ENCODE results near the gene GPR65. TPM values are rescaled to one million over a fixed set of nuclear protein-coding genes. Genes with fewer than 3 reads are reported as not detected.

GPR65 gene
- total and polyA plus RNA-seq, 2 donors (not counting 1 experiment from before 2014, with no cell fraction given): 8.7 to 13.4 TPM

- intact Hi-C loops (cut with micrococcal nuclease): loop anchor here (5.0 kb wide), 1 partner anchor 34 kb away; no protein-coding TSS in a partner anchor
- H3K4me1 ChIP-seq (ENCODE audit: control insufficient read depth in 2 of 2, insufficient read depth in 2 of 2, low read length in 2 of 2): peaks cover 2 to 7% of the 10 kb centered on the region in 2 donors
- H4K20me1 ChIP-seq (ENCODE audit: control insufficient read depth, insufficient read depth, low read length, poor library complexity, severe bottlenecking): peaks cover 27% of the 10 kb centered on the region
- no peaks in the 10 kb centered on the region for H3K27me3 ChIP-seq (replicated peaks in 1 of 4; ENCODE audit: control extremely low read depth in 1 of 4, control insufficient read depth in 3 of 4, insufficient read depth in 4 of 4, low read length in 3 of 4)
- H3K4me2 ChIP-seq (replicated peaks; ENCODE audit: low read depth, low read length, poor library complexity, severe bottlenecking): no peak overlapping the region
- Mint-ChIP-seq H3K27me3 (no peaks in the 10 kb centered on the region), H3K4me1 (peaks cover 19% of the 10 kb centered on the region), H3K9me3 (ENCODE audit: insufficient read depth) (no peaks in the 10 kb centered on the region), H3K4me3 (no peak overlapping the region), H3K27ac (no peak overlapping the region)
- ChIA-PET POLR2A (no interaction called here), CTCF (interaction anchor here (0.8 to 6.7 kb wide), 6 partner anchors 14 to 152 kb away, joined by 3 to 63 read pairs (median 5); no protein-coding TSS in a partner anchor)
- H3K27ac ChIP-seq (ENCODE audit: low read length in 2 of 2): no peak overlapping the region
- H3K4me3 ChIP-seq (ENCODE audit: control extremely low read depth in 1 of 5, extremely low read depth in 1 of 5, insufficient read depth in 1 of 5, low read depth in 2 of 5, low read length in 4 of 5): no peak overlapping the region
- peaks cover 0 to 1% (median 0%) of the 10 kb centered on the region in 3 donors for H3K9me3 ChIP-seq (ENCODE audit: control extremely low read depth in 1 of 3, control insufficient read depth in 2 of 3, insufficient read depth in 1 of 3, low read length in 2 of 3)
- H2AFZ ChIP-seq (ENCODE audit: insufficient read depth, low read depth, low read length, poor library complexity, severe bottlenecking): no peak overlapping the region
- WGBS (ENCODE audit: insufficient coverage): 100% methylated on average over 2 of the region's 2 CpGs
- H3K79me2 ChIP-seq (ENCODE audit: control insufficient read depth, insufficient read depth, low read length): peaks cover 63% of the 10 kb centered on the region
- ATAC-seq (ENCODE audit: low read depth): no peak
- no peak overlapping the region for H3K9ac ChIP-seq (ENCODE audit: low read length)
- DNase-seq: no peak
- TF ChIP-seq CTCF (IDR thresholded peaks at IDR 0.05) (no peak), EZH2 (IDR thresholded peaks at IDR 0.05; ENCODE audit: borderline replicate concordance, insufficient read depth, low read depth, low read length, poor library complexity, severe bottlenecking) (no peak)
- peaks cover 0 to 21% of the 10 kb centered on the region in 2 experiments for H3K36me3 ChIP-seq (replicated peaks in 1 of 2; ENCODE audit: control extremely low read depth in 1 of 2, control insufficient read depth in 1 of 2, extremely low read depth in 1 of 2, insufficient read depth in 2 of 2, low read length in 1 of 2)
Measured at GRCh38 chr14:88016768-88017167, 11.8 kb downstream of the GPR65 start.

- POLR2A ChIA-PET: no interaction called here
- peaks cover 14% of the 10 kb centered on the region for H3K4me1 Mint-ChIP-seq
- 95% methylated on average over 2 of the region's 2 CpGs for WGBS (ENCODE audit: insufficient coverage)
Measured at GRCh38 chr14:88017535-88017934, 12.6 kb downstream of the GPR65 start.

More at GRCh38 chr14:88017535-88017934, 12.6 kb downstream of the GPR65 start:
- CTCF ChIA-PET: interaction anchor here (0.8 to 6.7 kb wide), 3 partner anchors 13 to 71 kb away, joined by 3 to 63 read pairs (median 6); no protein-coding TSS in a partner anchor
- H3K27me3 Mint-ChIP-seq: no peaks in the 10 kb centered on the region
- intact Hi-C loops (cut with micrococcal nuclease): loop anchor here (5.0 kb wide), 1 partner anchor 35 kb away; no protein-coding TSS in a partner anchor
- Histone ChIP-seq H3K36me3 (replicated peaks in 1 of 2; ENCODE audit: control extremely low read depth in 1 of 2, control insufficient read depth in 1 of 2, extremely low read depth in 1 of 2, insufficient read depth in 2 of 2, low read length in 1 of 2) (peaks cover 0 to 18% of the 10 kb centered on the region in 2 experiments), H3K9me3 (ENCODE audit: control extremely low read depth in 1 of 3, control insufficient read depth in 2 of 3, insufficient read depth in 1 of 3, low read length in 2 of 3) (peaks cover 0 to 1% (median 0%) of the 10 kb centered on the region in 3 donors), H3K79me2 (ENCODE audit: control insufficient read depth, insufficient read depth, low read length) (peaks cover 55% of the 10 kb centered on the region), H3K9ac (ENCODE audit: low read length) (no peak overlapping the region), H3K4me3 (ENCODE audit: control extremely low read depth in 1 of 5, extremely low read depth in 1 of 5, insufficient read depth in 1 of 5, low read depth in 2 of 5, low read length in 4 of 5) (no peak overlapping the region), H3K4me1 (ENCODE audit: control insufficient read depth in 2 of 2, insufficient read depth in 2 of 2, low read length in 2 of 2) (peaks cover 2 to 7% of the 10 kb centered on the region in 2 donors), H3K4me2 (replicated peaks; ENCODE audit: low read depth, low read length, poor library complexity, severe bottlenecking) (no peak overlapping the region), H3K27me3 (replicated peaks in 1 of 4; ENCODE audit: control extremely low read depth in 1 of 4, control insufficient read depth in 3 of 4, insufficient read depth in 4 of 4, low read length in 3 of 4) (no peaks in the 10 kb centered on the region), H2AFZ (ENCODE audit: insufficient read depth, low read depth, low read length, poor library complexity, severe bottlenecking) (no peak overlapping the region), H4K20me1 (ENCODE audit: control insufficient read depth, insufficient read depth, low read length, poor library complexity, severe bottlenecking) (peaks cover 27% of the 10 kb centered on the region), H3K27ac (ENCODE audit: low read length in 2 of 2) (no peak overlapping the region)
- no peak overlapping the region for H3K4me3 Mint-ChIP-seq
- TF ChIP-seq CTCF (IDR thresholded peaks at IDR 0.05) (no peak), EZH2 (IDR thresholded peaks at IDR 0.05; ENCODE audit: borderline replicate concordance, insufficient read depth, low read depth, low read length, poor library complexity, severe bottlenecking) (no peak)
- DNase-seq (no peak), ATAC-seq (ENCODE audit: low read depth) (no peak)
- H3K27ac Mint-ChIP-seq: no peak overlapping the region
- H3K9me3 Mint-ChIP-seq (ENCODE audit: insufficient read depth): no peaks in the 10 kb centered on the region

Measured in B cell (primary cell).